ENCODE data around the gene PFKFB3. TPM values are rescaled to one million over a fixed set of nuclear protein-coding genes. Genes with fewer than 3 reads are reported as not detected.
"Not testable (repeated sequence)": the region's sequence is repeated elsewhere in the genome, so short reads cannot be mapped to it uniquely, and the experiment has no call there.

The PFKFB3 gene
- total and polyA plus RNA-seq, 4 donors = 31.4 to 140 (median 80.6) TPM

GRCh38 chr10:6296425-6296824, 93.7 kb downstream of the PFKFB3 start:
- H3K4me1 ChIP-seq (ENCODE audit: control insufficient read depth in 1 of 2, insufficient read depth in 2 of 2, low read length in 2 of 2); H3K9me3 ChIP-seq (ENCODE audit: control insufficient read depth, low read length); H3K4me3 ChIP-seq (ENCODE audit: low read length in 2 of 2); H3K36me3 ChIP-seq (ENCODE audit: control insufficient read depth in 1 of 2, insufficient read depth in 2 of 2, low read length in 1 of 2); intact Hi-C loops (cut with DNase I); DNase-seq; H3K27me3 ChIP-seq (ENCODE audit: control insufficient read depth in 1 of 2, insufficient read depth in 2 of 2, low read length in 1 of 2); ATAC-seq (ENCODE audit: low FRiP score): not testable (repeated sequence)
- H3K27ac ChIP-seq (ENCODE audit: low read depth in 1 of 2, low read length in 2 of 2) = peak overlapping the region; percentile 52 to 94
- 73 to 74% methylated on average over 4 of the region's 4 CpGs for WGBS, 2 donors

- DNase-seq = no peak
- peak overlapping the region; percentile 52 to 94 for H3K27ac ChIP-seq (ENCODE audit: low read depth in 1 of 2, low read length in 2 of 2)
These were observed 94.1 kb downstream of the PFKFB3 start for GRCh38 chr10:6296828-6297251.

GRCh38 chr10:6297522-6297921, 94.8 kb downstream of the PFKFB3 start:
- WGBS, 2 donors = 43 to 45% methylated on average over 7 of the region's 7 CpGs
- ATAC-seq (ENCODE audit: low FRiP score) (no peak), DNase-seq (no peak)
- peak overlapping the region; percentile 23 to 94 for H3K27ac ChIP-seq (ENCODE audit: low read depth in 1 of 2, low read length in 2 of 2)
- no peaks in the 10 kb centered on the region for H3K36me3 ChIP-seq (ENCODE audit: control insufficient read depth in 1 of 2, insufficient read depth in 2 of 2, low read length in 1 of 2)
- no peaks in the 10 kb centered on the region for H3K9me3 ChIP-seq (ENCODE audit: control insufficient read depth, low read length)
- no peak overlapping the region for H3K4me3 ChIP-seq (ENCODE audit: low read length in 2 of 2)
- intact Hi-C loops (cut with DNase I) = no loop called here
- no peaks in the 10 kb centered on the region for H3K27me3 ChIP-seq (ENCODE audit: control insufficient read depth in 1 of 2, insufficient read depth in 2 of 2, low read length in 1 of 2)
- H3K4me1 ChIP-seq (ENCODE audit: control insufficient read depth in 1 of 2, insufficient read depth in 2 of 2, low read length in 2 of 2) = peaks cover 9% of the 10 kb centered on the region in 2 donors

More at GRCh38 chr10:6296828-6297251, 94.1 kb downstream of the PFKFB3 start:
- intact Hi-C loops (cut with DNase I) = no loop called here
- H3K4me3 ChIP-seq (ENCODE audit: low read length in 2 of 2) = no peak overlapping the region
- H3K27me3 ChIP-seq (ENCODE audit: control insufficient read depth in 1 of 2, insufficient read depth in 2 of 2, low read length in 1 of 2) = no peaks in the 10 kb centered on the region
- peak; percentile 12 for ATAC-seq (ENCODE audit: low FRiP score)
- H3K36me3 ChIP-seq (ENCODE audit: control insufficient read depth in 1 of 2, insufficient read depth in 2 of 2, low read length in 1 of 2) = no peaks in the 10 kb centered on the region
- no peaks in the 10 kb centered on the region for H3K9me3 ChIP-seq (ENCODE audit: control insufficient read depth, low read length)
- 21 to 26% methylated on average over 3 of the region's 3 CpGs for WGBS, 2 donors
- H3K4me1 ChIP-seq (ENCODE audit: control insufficient read depth in 1 of 2, insufficient read depth in 2 of 2, low read length in 2 of 2) = peaks cover 9% of the 10 kb centered on the region in 2 donors

GRCh38 chr10:6297951-6298381, 95.2 kb downstream of the PFKFB3 start:
- Histone ChIP-seq H3K36me3 (ENCODE audit: control insufficient read depth in 1 of 2, insufficient read depth in 2 of 2, low read length in 1 of 2) (no peaks in the 10 kb centered on the region), H3K4me1 (ENCODE audit: control insufficient read depth in 1 of 2, insufficient read depth in 2 of 2, low read length in 2 of 2) (peaks cover 9% of the 10 kb centered on the region in 2 donors), H3K27me3 (ENCODE audit: control insufficient read depth in 1 of 2, insufficient read depth in 2 of 2, low read length in 1 of 2) (no peaks in the 10 kb centered on the region), H3K4me3 (ENCODE audit: low read length in 2 of 2) (no peak overlapping the region), H3K9me3 (ENCODE audit: control insufficient read depth, low read length) (no peaks in the 10 kb centered on the region), H3K27ac (ENCODE audit: low read depth in 1 of 2, low read length in 2 of 2) (peak overlapping the region; percentile 39 to 96)
- DNase-seq = peak in 1 of 2 donors; percentile 64
- peak; percentile 81 for ATAC-seq (ENCODE audit: low FRiP score)
- 0 to 5% methylated on average over 2 of the region's 2 CpGs for WGBS, 2 donors
- intact Hi-C loops (cut with DNase I) = no loop called here

GRCh38 chr10:6298428-6298827, 95.7 kb downstream of the PFKFB3 start:
- no peaks in the 10 kb centered on the region for H3K36me3 ChIP-seq (ENCODE audit: control insufficient read depth in 1 of 2, insufficient read depth in 2 of 2, low read length in 1 of 2)
- peaks cover 9% of the 10 kb centered on the region in 2 donors for H3K4me1 ChIP-seq (ENCODE audit: control insufficient read depth in 1 of 2, insufficient read depth in 2 of 2, low read length in 2 of 2)
- intact Hi-C loops (cut with DNase I) = no loop called here
- ATAC-seq (ENCODE audit: low FRiP score) (no peak), DNase-seq (no peak)
- WGBS, 2 donors = 96% methylated on average over 5 of the region's 5 CpGs
- H3K27ac ChIP-seq (ENCODE audit: low read depth in 1 of 2, low read length in 2 of 2) = peak overlapping the region; percentile 39 to 96
- H3K4me3 ChIP-seq (ENCODE audit: low read length in 2 of 2) = no peak overlapping the region
- H3K27me3 ChIP-seq (ENCODE audit: control insufficient read depth in 1 of 2, insufficient read depth in 2 of 2, low read length in 1 of 2) = no peaks in the 10 kb centered on the region
- no peaks in the 10 kb centered on the region for H3K9me3 ChIP-seq (ENCODE audit: control insufficient read depth, low read length)

GRCh38 chr10:6299234-6299633, 96.5 kb downstream of the PFKFB3 start:
- no peak for DNase-seq
- Histone ChIP-seq H3K27me3 (ENCODE audit: control insufficient read depth in 1 of 2, insufficient read depth in 2 of 2, low read length in 1 of 2) (no peaks in the 10 kb centered on the region), H3K9me3 (ENCODE audit: control insufficient read depth, low read length) (no peaks in the 10 kb centered on the region), H3K4me1 (ENCODE audit: control insufficient read depth in 1 of 2, insufficient read depth in 2 of 2, low read length in 2 of 2) (peaks cover 9% of the 10 kb centered on the region in 2 donors), H3K36me3 (ENCODE audit: control insufficient read depth in 1 of 2, insufficient read depth in 2 of 2, low read length in 1 of 2) (no peaks in the 10 kb centered on the region), H3K27ac (ENCODE audit: low read depth in 1 of 2, low read length in 2 of 2) (peak overlapping the region in 1 of 2 donors; percentile 32), H3K4me3 (ENCODE audit: low read length in 2 of 2) (no peak overlapping the region)
- intact Hi-C loops (cut with DNase I) = no loop called here
- ATAC-seq (ENCODE audit: low FRiP score) = no peak
- WGBS, 2 donors = 91% methylated on average over 11 of the region's 11 CpGs

GRCh38 chr10:6299743-6300105, 97.0 kb downstream of the PFKFB3 start:
- intact Hi-C loops (cut with DNase I) = no loop called here

GRCh38 chr10:6300106-6300783, 97.5 kb downstream of the PFKFB3 start:
- DNase-seq (peak in 1 of 2 donors; percentile 59), ATAC-seq (ENCODE audit: low FRiP score) (no peak)
- 38 to 44% methylated on average over 14 of the region's 14 CpGs for WGBS, 2 donors
- H3K27me3 ChIP-seq (ENCODE audit: control insufficient read depth in 1 of 2, insufficient read depth in 2 of 2, low read length in 1 of 2) = no peaks in the 10 kb centered on the region
- H3K36me3 ChIP-seq (ENCODE audit: control insufficient read depth in 1 of 2, insufficient read depth in 2 of 2, low read length in 1 of 2) = no peaks in the 10 kb centered on the region
- H3K4me1 ChIP-seq (ENCODE audit: control insufficient read depth in 1 of 2, insufficient read depth in 2 of 2, low read length in 2 of 2) = peaks cover 9% of the 10 kb centered on the region in 2 donors
- no peak overlapping the region for H3K4me3 ChIP-seq (ENCODE audit: low read length in 2 of 2)
- peak overlapping the region in 1 of 2 donors; percentile 30 for H3K27ac ChIP-seq (ENCODE audit: low read depth in 1 of 2, low read length in 2 of 2)
- intact Hi-C loops (cut with DNase I) = no loop called here
- no peaks in the 10 kb centered on the region for H3K9me3 ChIP-seq (ENCODE audit: control insufficient read depth, low read length)

More at GRCh38 chr10:6299743-6300105, 97.0 kb downstream of the PFKFB3 start:
- no peak for ATAC-seq (ENCODE audit: low FRiP score)
- H3K4me1 ChIP-seq (ENCODE audit: control insufficient read depth in 1 of 2, insufficient read depth in 2 of 2, low read length in 2 of 2) = peaks cover 9% of the 10 kb centered on the region in 2 donors
- no peaks in the 10 kb centered on the region for H3K36me3 ChIP-seq (ENCODE audit: control insufficient read depth in 1 of 2, insufficient read depth in 2 of 2, low read length in 1 of 2)
- H3K9me3 ChIP-seq (ENCODE audit: control insufficient read depth, low read length) = no peaks in the 10 kb centered on the region
- DNase-seq = no peak
- peak overlapping the region in 1 of 2 donors; percentile 48 for H3K27ac ChIP-seq (ENCODE audit: low read depth in 1 of 2, low read length in 2 of 2)
- no peaks in the 10 kb centered on the region for H3K27me3 ChIP-seq (ENCODE audit: control insufficient read depth in 1 of 2, insufficient read depth in 2 of 2, low read length in 1 of 2)
- 91 to 97% methylated on average over 2 of the region's 2 CpGs for WGBS, 2 donors
- H3K4me3 ChIP-seq (ENCODE audit: low read length in 2 of 2) = no peak overlapping the region

Data from aorta (tissue), 5 donors.